GM18517 (cell line): ENCODE measurements around the gene NDC1.
"Not testable (repeated sequence)": the region's sequence is repeated elsewhere in the genome, so short reads cannot be mapped to it uniquely, and the experiment has no call there.

Experiments used
- ATAC-seq: cut with Tn5 transposase; IDR thresholded peaks from one replicate; pipeline ENCODE4 v1.9.1; 2021; ENCODE audit warnings: mild to moderate bottlenecking, moderate library complexity; ENCODE audit not compliant: unreplicated experiment

NDC1 gene

GRCh38 chr1:53766194-53766742 lies 71.8 kb downstream of the NDC1 start:
- no peak for ATAC-seq

DNA sequence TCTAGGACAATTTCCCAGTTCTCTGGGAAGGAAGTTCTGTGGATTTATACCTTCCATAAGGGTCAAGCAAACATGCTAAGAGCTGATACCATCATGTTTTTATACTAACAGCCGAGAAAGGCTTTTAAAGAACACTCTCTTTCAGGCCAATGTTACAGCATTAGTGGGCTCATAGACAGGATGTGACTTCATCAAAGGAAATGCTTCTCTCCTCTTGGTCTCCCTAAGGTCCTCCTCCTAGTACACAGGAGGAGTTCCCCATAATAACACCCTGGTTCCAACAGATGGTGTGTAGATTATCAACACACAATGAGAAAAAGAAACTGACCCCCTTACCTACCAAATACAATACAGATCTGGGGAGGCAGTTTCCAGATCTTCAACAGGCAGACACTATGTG lies 72.4 kb downstream of the NDC1 start:
- ATAC-seq: no peak

- no peak for ATAC-seq
These were observed 74.2 kb downstream of the NDC1 start for GRCh38 chr1:53763911-53764310.

GRCh38 chr1:53763461-53763860 lies 74.6 kb downstream of the NDC1 start:
- ATAC-seq: no peak

GRCh38 chr1:53760497-53760896 lies 77.6 kb downstream of the NDC1 start:
- not testable (repeated sequence) for ATAC-seq

DNA sequence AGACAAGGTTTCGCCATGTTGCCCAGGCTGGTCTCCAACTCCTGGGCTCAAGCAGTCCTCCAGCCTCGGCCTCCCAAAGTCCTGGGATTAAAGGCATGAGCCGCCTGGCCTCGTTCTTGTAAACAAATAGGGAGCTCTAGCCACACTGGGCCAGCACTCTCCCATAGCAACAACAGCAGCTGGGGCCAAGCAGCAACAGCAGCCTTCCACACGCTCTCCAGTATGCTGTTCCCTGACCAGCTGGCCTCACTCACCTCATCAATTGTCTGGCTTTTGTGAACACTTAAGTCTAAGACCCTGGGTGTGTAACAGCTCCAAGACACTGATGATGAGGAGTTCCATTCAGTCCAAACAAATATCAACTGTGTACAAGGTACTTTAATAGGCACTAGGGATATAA lies 82.2 kb downstream of the NDC1 start:
- ATAC-seq: no peak

- ATAC-seq: no peak
These were observed 83.4 kb downstream of the NDC1 start for GRCh38 chr1:53754484-53755312.

GRCh38 chr1:53752281-53752680 lies 85.8 kb downstream of the NDC1 start:
- no peak for ATAC-seq

DNA sequence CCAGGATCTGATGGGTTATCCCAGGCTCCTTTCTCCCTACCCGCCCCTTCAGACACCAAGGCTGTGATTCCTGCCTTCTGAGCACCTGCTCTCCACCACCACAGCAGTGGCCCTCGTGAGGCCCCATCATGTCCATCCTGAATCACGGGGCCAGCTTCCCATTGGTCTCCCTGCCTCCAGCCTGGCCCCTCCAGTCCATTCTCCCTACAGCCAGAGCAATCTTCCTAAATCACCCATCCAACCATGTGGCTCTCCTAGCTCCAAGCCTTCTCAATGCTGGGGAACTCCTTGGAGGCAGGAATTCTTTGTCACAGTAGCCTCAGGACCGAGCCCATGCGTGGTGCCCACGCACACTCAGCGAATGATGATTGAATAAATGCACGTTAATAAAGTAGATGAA lies 90.3 kb downstream of the NDC1 start:
- ATAC-seq: no peak

DNA sequence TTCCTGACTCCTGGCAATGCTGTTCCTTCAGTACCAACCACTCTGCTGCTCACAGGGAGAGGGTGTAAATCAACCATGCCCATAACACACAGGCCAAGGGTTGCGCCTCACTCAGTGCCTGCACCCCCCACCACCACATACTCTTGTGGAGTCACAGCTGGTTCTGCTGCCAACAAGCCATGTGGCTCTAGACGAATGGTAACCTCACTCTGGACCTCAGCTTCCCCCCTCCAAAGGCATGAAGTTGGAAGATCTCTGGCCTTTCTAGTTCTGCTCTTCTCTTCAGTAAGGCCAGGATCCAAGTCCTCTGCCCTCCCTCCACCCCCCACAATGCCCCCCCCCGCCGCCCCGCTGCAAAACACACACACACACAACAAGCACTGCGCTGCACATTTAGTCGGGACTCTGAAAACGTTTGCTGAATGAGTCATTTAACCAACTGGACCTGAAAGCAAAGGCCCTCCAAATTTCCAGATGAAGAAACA lies 97.4 kb downstream of the NDC1 start:
- ATAC-seq: no peak

- ATAC-seq: peak; percentile 82
These were observed 98.9 kb downstream of the NDC1 start, which contains the start of gene GLIS1 for GRCh38 chr1:53739109-53739681. Gene GLIS1 (minus strand): TSS chr1:53739164. CDS start chr1:53738064, 1,100 bp downstream.

DNA sequence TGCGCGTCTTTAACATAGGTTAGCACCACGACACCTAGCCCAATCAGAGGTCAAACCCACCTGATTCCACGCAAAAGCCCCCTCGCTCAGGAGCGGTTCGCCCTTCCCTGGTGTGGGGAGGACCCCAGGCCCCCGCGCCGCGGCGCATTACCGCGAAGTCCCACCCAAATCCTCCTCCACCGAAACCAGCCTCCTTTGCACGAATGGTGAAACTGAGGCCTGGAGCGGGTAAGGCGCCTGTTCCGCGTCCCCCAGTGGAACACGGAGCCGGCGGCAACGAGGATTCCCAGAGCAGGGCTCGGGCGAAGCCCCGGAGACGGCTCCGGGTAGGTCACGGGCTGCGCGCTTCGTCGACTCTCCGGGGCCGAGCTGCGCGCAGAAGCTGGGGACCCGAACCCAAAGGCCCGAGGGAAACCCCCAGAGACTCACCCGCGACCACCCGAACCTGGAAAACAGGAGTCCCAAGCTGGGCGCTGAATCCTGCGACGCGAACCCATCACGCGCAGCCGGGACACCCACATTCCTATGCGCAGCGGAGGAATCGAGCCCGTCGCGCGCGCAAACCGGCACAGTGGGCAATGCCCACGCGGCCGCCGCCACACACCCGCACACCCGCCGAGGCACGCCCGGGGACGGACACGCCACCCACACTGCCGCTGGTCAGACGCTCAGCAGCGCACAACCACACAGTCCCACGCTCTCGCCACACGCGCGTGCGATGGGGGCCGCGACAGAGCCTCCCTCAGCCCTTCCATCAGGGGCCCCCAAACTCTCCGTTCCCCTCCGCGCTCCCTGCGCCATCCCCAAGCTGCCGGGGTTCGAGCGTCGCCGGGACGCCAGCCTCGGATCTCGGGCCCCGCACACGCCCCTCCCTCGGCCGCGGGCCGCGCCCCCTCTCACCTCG lies 99.6 kb downstream of the NDC1 start:
- ATAC-seq: no peak

GRCh38 chr1:53737648-53738204 lies 100.4 kb downstream of the NDC1 start:
- no peak for ATAC-seq

- ATAC-seq: no peak
These were observed 101.8 kb downstream of the NDC1 start for GRCh38 chr1:53736290-53736689.

DNA sequence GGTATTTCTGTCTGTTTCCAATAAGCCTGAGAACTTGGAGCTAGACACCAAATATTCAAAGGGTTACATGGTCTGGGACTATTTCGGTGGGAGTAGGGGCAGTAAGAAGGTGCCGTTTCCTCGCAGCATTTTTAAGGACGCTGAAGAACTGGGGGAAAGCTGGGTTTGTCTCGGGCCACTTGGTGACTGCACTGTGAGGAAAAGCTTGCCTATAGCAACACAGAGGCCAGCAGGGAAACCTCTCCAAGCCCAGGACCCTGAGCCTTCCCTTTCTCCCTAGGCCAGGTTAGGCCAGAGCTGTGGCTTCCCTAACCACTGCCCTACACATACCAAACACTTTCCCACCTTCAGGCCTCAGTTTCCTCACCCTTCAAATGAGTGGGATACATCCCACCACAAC lies 102.4 kb downstream of the NDC1 start:
- ATAC-seq: no peak

DNA sequence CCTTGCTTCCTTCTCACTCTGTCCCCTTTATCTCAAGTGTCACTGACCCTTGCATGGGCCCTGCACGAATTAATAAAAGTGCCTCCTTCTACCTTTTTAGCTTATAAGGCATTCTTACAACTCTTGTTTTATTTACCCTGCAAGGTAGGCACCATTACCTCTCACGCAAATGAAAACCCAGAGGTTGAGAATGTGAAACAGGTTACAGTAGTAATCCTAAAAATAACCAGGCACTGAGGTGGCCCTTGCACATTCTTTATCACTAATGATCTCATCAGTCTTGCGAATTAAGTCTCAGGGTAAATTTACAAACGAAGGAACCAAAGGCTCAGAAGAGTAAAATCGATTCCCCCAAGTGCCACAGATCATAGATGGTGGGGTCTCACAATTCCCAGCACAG lies 102.8 kb downstream of the NDC1 start:
- ATAC-seq: no peak

GRCh38 chr1:53734650-53735211 lies 103.4 kb downstream of the NDC1 start:
- no peak for ATAC-seq

- no peak for ATAC-seq
These were observed 104.0 kb downstream of the NDC1 start for GRCh38 chr1:53733975-53734649.

DNA sequence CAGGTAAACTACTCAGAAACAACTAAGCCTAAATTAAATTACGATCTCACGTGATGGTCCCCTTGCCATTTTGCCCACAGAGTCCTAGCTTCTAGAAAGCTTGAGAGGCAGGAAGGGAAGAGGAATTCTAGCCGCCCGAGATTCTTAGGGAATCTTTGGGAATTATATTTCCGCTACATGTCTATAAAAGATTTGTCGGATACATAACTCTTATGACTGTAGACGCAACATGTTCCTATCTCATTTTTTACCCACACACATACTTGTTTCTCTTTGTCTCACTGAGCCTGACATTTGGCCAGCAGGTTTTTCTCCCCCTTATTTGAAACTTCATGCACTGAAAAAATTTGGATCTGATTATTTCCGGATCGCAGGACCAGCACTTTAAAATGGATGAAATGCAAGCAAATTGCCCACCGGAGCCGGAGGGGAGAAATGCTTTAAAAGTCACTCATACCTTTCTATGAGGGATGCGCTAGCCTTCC lies 104.6 kb downstream of the NDC1 start:
- ATAC-seq: no peak

DNA sequence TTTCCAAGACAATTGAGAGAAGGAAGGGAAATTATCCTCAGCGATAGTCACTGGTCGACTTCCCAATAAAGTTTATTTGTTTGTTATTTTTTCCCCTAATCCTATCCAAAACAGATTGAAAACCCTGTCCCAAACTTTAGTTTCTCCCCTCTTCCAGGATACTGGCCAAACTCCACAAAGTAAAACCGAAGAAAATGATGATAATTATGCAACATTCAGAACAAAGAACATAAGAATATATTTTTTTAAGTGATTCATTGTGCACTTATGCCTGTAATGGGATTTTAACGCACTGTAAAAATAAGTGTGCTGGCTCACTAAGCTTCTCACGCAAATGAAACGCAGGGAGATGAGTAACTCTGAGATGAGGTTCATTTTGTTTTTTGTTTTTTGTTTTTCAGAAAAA lies 105.2 kb downstream of the NDC1 start:
- ATAC-seq: no peak
